ENCODE measurements around the gene PLCXD3. TPM values are rescaled to one million over a fixed set of nuclear protein-coding genes. Genes with fewer than 3 reads are reported as not detected.

The PLCXD3 gene
- total RNA-seq = not detected in 2 replicates

GRCh38 chr5:41510176-41510831 lies at the start of gene PLCXD3:
TSS of gene PLCXD3 (minus strand) at chr5:41510601. CDS start at chr5:41510526, 75 bp downstream.

